Ascending aorta (tissue), 2 donors: ENCODE results near the gene LDLRAD4. TPM values are rescaled to one million over a fixed set of nuclear protein-coding genes. Genes with fewer than 3 reads are reported as not detected.
A peak's percentile ranks its signal among the peaks of the same experiment; 100 is the strongest.

ENCODE experiments used
- DNase-seq, 2 donors: peaks; one replicate each; pipeline ENCODE4 v3.0.0-alpha.2; 2019; ENCODE audit warnings: low spot score in 2 of 2
- H3K27ac ChIP-seq, 2 donors: fragments of 200-600 bp; sonication (generic); one replicate each; pipeline ENCODE4 v1.5.1; 2016 to 2017; ENCODE audit warnings: mild to moderate bottlenecking in 1 of 2
- H3K27me3 ChIP-seq: fragments of 200-600 bp; sonication (generic); one replicate; pipeline ENCODE4 v1.5.1; 2017
- H3K36me3 ChIP-seq, 2 donors: fragments of 200-600 bp; sonication (generic); one replicate each; pipeline ENCODE4 v1.5.1; 2016
- H3K4me1 ChIP-seq, 2 donors: fragments of 200-600 bp; sonication (generic); one replicate each; pipeline ENCODE4 v1.5.1; 2016 to 2017; ENCODE audit warnings: mild to moderate bottlenecking in 1 of 2
- H3K4me3 ChIP-seq, 2 donors: fragments of 200-600 bp; sonication (generic); one replicate each; pipeline ENCODE4 v1.5.1; 2016 to 2017; ENCODE audit warnings: mild to moderate bottlenecking in 1 of 2
- H3K9me3 ChIP-seq, 2 donors: fragments of 200-600 bp; sonication (generic); one replicate each; pipeline ENCODE4 v1.5.1; 2016
- CTCF ChIP-seq, 3 experiments: fragments of 200-600 bp in 2 of 3; fragments of 450-650 bp in 1 of 3; sonication (generic) in 2 of 3; IDR thresholded peaks; one replicate each; pipeline ENCODE4 v1.5.1; 2016 to 2019; ENCODE audit warnings: antibody characterized with exemption in 3 of 3, mild to moderate bottlenecking in 1 of 3, moderate library complexity in 1 of 3
- intact Hi-C: fragments of 100-400 bp; cut with DNase I; formaldehyde crosslinking; loops from one replicate; pipeline ENCODE4 v1.15.1; 2023
- total RNA-seq: library from RNA; depleted of rRNA; stranded (reverse); fragments of >200 nt; gene quantifications from one replicate; pipeline ENCODE4 v1.1.0, GENCODE V29; 2016

The LDLRAD4 gene
- total RNA-seq, 1 donor from 2014 or later, result 21.0 TPM

GRCh38 chr18:13227910-13228309 is 9.3 kb downstream of the LDLRAD4 start:
- DNase-seq, result peak in 1 of 2 donors; percentile 38
- Histone ChIP-seq H3K27ac (no peak overlapping the region), H3K4me3 (no peak overlapping the region), H3K27me3 (no peaks in the 10 kb centered on the region), H3K36me3 (peaks cover 0 to 8% of the 10 kb centered on the region in 2 donors), H3K4me1 (peaks cover under 1 to 13% of the 10 kb centered on the region in 2 donors), H3K9me3 (no peaks in the 10 kb centered on the region)
- intact Hi-C loops, result no loop called here
- TF ChIP-seq CTCF (IDR thresholded peaks at IDR 0.05), result no peak

- peak in 1 of 2 donors; percentile 38 for DNase-seq
- H3K4me3 ChIP-seq, result no peak overlapping the region
- no peak overlapping the region for H3K27ac ChIP-seq
- intact Hi-C loops, result no loop called here
- H3K36me3 ChIP-seq, result peaks cover 0 to 8% of the 10 kb centered on the region in 2 donors
- TF ChIP-seq CTCF (IDR thresholded peaks at IDR 0.05), result no peak
- peaks cover 0 to 5% of the 10 kb centered on the region in 2 donors for H3K4me1 ChIP-seq
- H3K27me3 ChIP-seq, result no peaks in the 10 kb centered on the region
- H3K9me3 ChIP-seq, result no peaks in the 10 kb centered on the region
These were observed 10.6 kb downstream of the LDLRAD4 start for GRCh38 chr18:13229001-13229671.

GRCh38 chr18:13231151-13231550 is 12.6 kb downstream of the LDLRAD4 start:
- Histone ChIP-seq H3K9me3 (no peaks in the 10 kb centered on the region), H3K27ac (no peak overlapping the region), H3K27me3 (no peaks in the 10 kb centered on the region), H3K36me3 (peaks cover 0 to 8% of the 10 kb centered on the region in 2 donors), H3K4me3 (no peak overlapping the region), H3K4me1 (peaks cover 0 to 19% of the 10 kb centered on the region in 2 donors)
- no peak for DNase-seq
- intact Hi-C loops, result no loop called here
- TF ChIP-seq CTCF (IDR thresholded peaks at IDR 0.05), result no peak

DNA sequence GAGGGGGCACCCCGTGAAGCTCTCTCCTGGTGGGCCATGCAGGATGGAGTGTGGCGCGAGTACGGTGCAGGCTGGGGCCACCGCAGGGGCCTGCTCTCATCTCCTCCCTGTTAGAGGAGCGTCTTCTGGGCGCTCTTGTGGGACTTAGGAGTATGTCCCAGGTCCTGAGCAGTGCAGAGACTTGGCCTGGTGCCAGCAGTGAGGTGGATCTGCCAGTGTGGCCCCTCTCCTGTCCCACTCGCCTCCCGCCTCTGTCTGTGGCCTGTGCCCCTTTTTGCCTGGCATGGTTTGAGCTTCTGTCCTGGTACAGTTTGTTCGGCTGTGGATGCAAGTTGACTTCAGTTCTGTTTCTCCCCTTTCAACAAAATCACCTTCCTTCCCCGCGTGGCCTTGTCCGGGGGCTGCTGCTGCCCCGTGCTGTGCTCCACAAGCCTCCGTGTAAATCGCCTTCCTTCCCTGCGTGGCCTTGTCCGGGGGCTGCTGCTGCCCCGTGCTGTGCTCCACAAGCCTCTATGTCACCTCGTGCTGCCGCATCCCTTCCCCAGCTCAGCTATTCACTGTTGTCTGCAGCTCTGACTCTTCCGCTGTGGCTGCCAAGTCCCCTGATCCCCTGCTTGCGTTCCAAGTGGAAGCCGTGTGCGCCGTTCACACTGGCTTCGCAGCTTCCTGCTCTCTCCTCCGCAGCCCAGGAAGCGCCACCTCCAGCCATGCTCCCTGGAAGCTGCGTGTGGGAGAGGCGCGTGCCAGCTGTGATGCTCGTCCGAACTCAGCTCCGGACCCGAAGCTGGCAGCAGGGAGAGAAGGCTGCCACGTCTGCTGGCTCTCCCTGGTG is 13.7 kb downstream of the LDLRAD4 start:
- DNase-seq, result peak in 1 of 2 donors; percentile 63
- H3K27me3 ChIP-seq, result no peaks in the 10 kb centered on the region
- H3K4me3 ChIP-seq, result no peak overlapping the region
- H3K4me1 ChIP-seq, result peaks cover 0 to 24% of the 10 kb centered on the region in 2 donors
- intact Hi-C loops, result no loop called here
- H3K27ac ChIP-seq, result peak overlapping the region; percentile 5 to 25
- H3K9me3 ChIP-seq, result no peaks in the 10 kb centered on the region
- TF ChIP-seq CTCF (IDR thresholded peaks at IDR 0.05), result no peak
- peaks cover 0 to 5% of the 10 kb centered on the region in 2 donors for H3K36me3 ChIP-seq

GRCh38 chr18:13232971-13233786 is 14.6 kb downstream of the LDLRAD4 start:
- DNase-seq, result peak in 1 of 2 donors; percentile 53
- Histone ChIP-seq H3K27me3 (no peaks in the 10 kb centered on the region), H3K4me1 (peaks cover 0 to 24% of the 10 kb centered on the region in 2 donors), H3K27ac (peak overlapping the region; percentile 5 to 25), H3K9me3 (no peaks in the 10 kb centered on the region), H3K4me3 (no peak overlapping the region), H3K36me3 (no peaks in the 10 kb centered on the region)
- TF ChIP-seq CTCF (IDR thresholded peaks at IDR 0.05), result no peak
- intact Hi-C loops, result no loop called here
